K562 (cell line): ENCODE measurements around the gene MLLT11. TPM values are rescaled to one million over a fixed set of nuclear protein-coding genes. Genes with fewer than 3 reads are reported as not detected.

Source experiments
- ATAC-seq: fragments of 200-7000 bp; cut with Tn5 transposase; 3 replicates; pipeline ENCODE4 v1.9.1; 2020; ENCODE audit warnings: moderate library complexity
- BruUV-seq: library from RNA; stranded (reverse); fragments of 400-500 nt; replicated peaks from 2 replicates; lab custom pipeline; 2021; lab: Mats Ljungman, UMichigan
- CTCF ChIA-PET: fragments of 300-600 bp; formaldehyde crosslinking; extraction: SDS; loops from one replicate; lab custom pipeline; 2021; ENCODE audit warnings: low intra/inter-chr PET ratio; lab: Yijun Ruan, JAX
- POLR2A ChIA-PET: fragments of 300-600, 350-650 bp; sonication (Branson Sonifier 250); formaldehyde crosslinking; extraction: SDS; loops from one replicate; lab custom pipeline; 2021; ENCODE audit warnings: antibody characterized with exemption, inconsistent platforms; lab: Yijun Ruan, JAX
- DNase-seq, 4 experiments: peaks; one replicate each; pipeline versions ENCODE4 v3.0.0 to v3.0.0-alpha.2; 2011 to 2018; ENCODE audit warnings: low spot score in 3 of 4, mixed read lengths in 3 of 4; ENCODE audit errors: extremely low read depth in 1 of 4
- FAIRE-seq: peaks from 2 replicates; lab custom pipeline; 2011; peaks lifted over from hg19 to GRCh38; lab: Jason Lieb, UNC
- H2AFZ ChIP-seq: 2 replicates; pipeline ENCODE4 v1.6.0; 2011; ENCODE audit warnings: low read depth, low read length, control low read depth, inconsistent platforms
- H3K27ac ChIP-seq: fragments of 200-600 bp; 3 replicates; pipeline ENCODE4 v1.8.0; 2011; ENCODE audit warnings: low read depth, mild to moderate bottlenecking, control low read depth, inconsistent platforms, low read length, moderate library complexity, mixed read lengths; ENCODE audit errors: extremely low read depth
- H3K27me3 ChIP-seq, 2 experiments: fragments of 300-600 bp in 1 of 2; 2 replicates in 1 of 2; 3 replicates in 1 of 2; pipeline versions ENCODE4 v1.6.0 to v1.8.0; 2011; ENCODE audit warnings: inconsistent platforms in 2 of 2, low read length in 2 of 2, mild to moderate bottlenecking in 1 of 2, mixed read lengths in 1 of 2, moderate library complexity in 1 of 2; ENCODE audit not compliant: control insufficient read depth in 2 of 2, insufficient read depth in 2 of 2
- H3K36me3 ChIP-seq: fragments of 300-600 bp; 3 replicates; pipeline ENCODE4 v1.8.0; 2011; ENCODE audit warnings: mild to moderate bottlenecking, low read length, inconsistent platforms; ENCODE audit not compliant: control insufficient read depth, insufficient read depth
- H3K4me1 ChIP-seq, 2 experiments: fragments of 200-600 bp in 1 of 2; replicated peaks in 1 of 2; 2 replicates in 1 of 2; 3 replicates in 1 of 2; pipeline versions ENCODE4 v1.5.1 to v1.8.0; 2011; ENCODE audit warnings: inconsistent platforms in 2 of 2, low read length in 2 of 2, mild to moderate bottlenecking in 1 of 2, mixed read lengths in 1 of 2, moderate library complexity in 1 of 2; ENCODE audit not compliant: control insufficient read depth in 2 of 2, insufficient read depth in 2 of 2
- H3K4me2 ChIP-seq: 2 replicates; pipeline ENCODE4 v1.6.1; 2011; ENCODE audit warnings: low read length, control low read depth, inconsistent platforms, mixed read lengths; ENCODE audit not compliant: insufficient read depth
- H3K4me3 ChIP-seq: fragments of 200-600 bp; sonication (generic), shearing (Covaris generic); 2 replicates; pipeline ENCODE4 v1.5.1; 2016; ENCODE audit warnings: control low read depth, inconsistent platforms
- H3K79me2 ChIP-seq: fragments of 200-600 bp; 3 replicates; pipeline ENCODE4 v1.8.0; 2011; ENCODE audit warnings: low read length, inconsistent platforms; ENCODE audit not compliant: control insufficient read depth, insufficient read depth
- H3K9ac ChIP-seq, 2 experiments: 2 replicates each; pipeline versions ENCODE4 v1.6.0 to v1.6.1; 2011; ENCODE audit warnings: low read depth in 2 of 2, low read length in 2 of 2, control low read depth in 1 of 2, inconsistent platforms in 1 of 2, mild to moderate bottlenecking in 1 of 2, mixed read lengths in 1 of 2; ENCODE audit not compliant: insufficient read depth in 1 of 2
- H3K9me1 ChIP-seq: one replicate; pipeline ENCODE4 v1.6.0; 2011; ENCODE audit warnings: inconsistent platforms, mild to moderate bottlenecking, low read length, moderate library complexity; ENCODE audit not compliant: control insufficient read depth, insufficient read depth
- H3K9me3 ChIP-seq: replicated peaks from 2 replicates; pipeline ENCODE4 v1.5.1; 2011; ENCODE audit warnings: low read depth, low read length, inconsistent platforms; ENCODE audit not compliant: control insufficient read depth, insufficient read depth
- H4K20me1 ChIP-seq: replicated peaks from 2 replicates; pipeline ENCODE4 v1.6.1; 2011; ENCODE audit warnings: low read length, inconsistent platforms, mixed read lengths; ENCODE audit not compliant: control insufficient read depth, insufficient read depth
- BCOR ChIP-seq: fragments of 450-650 bp; IDR thresholded peaks from 2 replicates; pipeline ENCODE4 v1.6.1; 2016
- E2F1 ChIP-seq: sonication (generic); formaldehyde crosslinking; IDR thresholded peaks from 2 replicates; pipeline ENCODE4 v1.8.1; 2023; ENCODE audit warnings: mild to moderate bottlenecking, missing genetic modification reagents, moderate library complexity
- FOXJ2 ChIP-seq: fragments of 200-800 bp; sonication (Bioruptor generic); IDR thresholded peaks from 2 replicates; pipeline ENCODE4 v1.6.1; 2016; ENCODE audit warnings: missing genetic modification characterization, missing compliant biosample characterization
- GABPA ChIP-seq: fragments of 200-800 bp; sonication (Bioruptor generic); conservative IDR thresholded peaks from 2 replicates; pipeline ENCODE4 v1.6.1; 2016; ENCODE audit warnings: low read depth, missing genetic modification characterization, missing compliant biosample characterization
- HDAC1 ChIP-seq, 2 experiments: fragments of 450-650 bp; IDR thresholded peaks; 2 replicates each; pipeline ENCODE4 v1.6.1; 2016 to 2017; ENCODE audit warnings: inconsistent platforms in 1 of 2, mild to moderate bottlenecking in 1 of 2, moderate library complexity in 1 of 2
- POLR2H ChIP-seq: IDR thresholded peaks from 2 replicates; pipeline ENCODE4 v1.6.1; 2016; ENCODE audit warnings: missing genetic modification characterization, low read depth, mild to moderate bottlenecking, control low read depth, missing compliant biosample characterization, moderate library complexity
- PRDM10 ChIP-seq: fragments of 450-650 bp; IDR thresholded peaks from 2 replicates; pipeline ENCODE4 v1.6.1; 2018; ENCODE audit not compliant: partially characterized antibody
- RBM25 ChIP-seq: fragments of 200-400 bp; formaldehyde crosslinking; IDR thresholded peaks from 2 replicates; pipeline ENCODE4 v1.6.1; 2018; ENCODE audit warnings: low read length, low read depth, moderate library complexity; ENCODE audit not compliant: severe bottlenecking
- SAP30 ChIP-seq: fragments of 200-600 bp; sonication (generic); IDR thresholded peaks from 2 replicates; pipeline ENCODE4 v1.6.1; 2012; ENCODE audit warnings: borderline replicate concordance, low read depth, mild to moderate bottlenecking, moderate library complexity, low read length, control low read depth, inconsistent platforms; ENCODE audit not compliant: insufficient read depth, poor library complexity, severe bottlenecking
- ZC3H8 ChIP-seq: fragments of 450-650 bp; IDR thresholded peaks from 2 replicates; pipeline ENCODE4 v1.6.1; 2017
- WGBS: fragments of 100-300 bp; shearing (Covaris generic); methylation state at CpG from one replicate; pipeline ENCODE4 v1.1.6; 2016; ENCODE audit warnings: low coverage, mixed read lengths; ENCODE audit not compliant: insufficient coverage; ENCODE audit errors: missing lambda C conversion rate; 5-methylcytosine and 5-hydroxymethylcytosine counted together
- in situ Hi-C: fragments of 300-500 bp; cut with MboI; formaldehyde crosslinking; loops from 4 replicates; pipeline ENCODE4 v1.15.0; 2018; ENCODE audit warnings: inconsistent platforms, mixed read lengths
- intact Hi-C: fragments of 100-400 bp; cut with micrococcal nuclease; formaldehyde crosslinking; loops from 2 replicates; pipeline ENCODE4 v1.14.2; 2022
- polyA plus RNA-seq, 8 experiments: library from polyadenylated mRNA; depleted of rRNA in 4 of 8; stranded (reverse) in 5 of 8; unstranded in 3 of 8; fragments of >200 nt; fragmentation: Nextera tagmentation in 2 of 8; fragmentation: Illumina TruSeq in 1 of 8; extraction: Ambion mirVana in 2 of 8; extraction: Trizol in 1 of 8; gene quantifications; 2 replicates each; pipeline versions ENCODE4 v1.2.1 to v1.2.3, GENCODE V29; 2011 to 2014; ENCODE audit warnings: inconsistent platforms in 1 of 8, missing spikeins in 1 of 8
- total RNA-seq, 7 experiments: library from RNA; depleted of rRNA in 6 of 7; stranded (reverse); fragments of >200 nt in 6 of 7; fragmentation: Illumina TruSeq in 2 of 7; extraction: Trizol in 2 of 7; gene quantifications; 2 replicates each; pipeline versions ENCODE4 v1.2.1 to v1.2.3, GENCODE V29; 2011 to 2021; ENCODE audit warnings: low replicate concordance in 1 of 7

Gene MLLT11
- total and polyA plus RNA-seq, 9 of the 15 experiments (the other 6 are each of a cell fraction or from before 2014, with no cell fraction given): 12.1 to 91.0 (median 22.0) TPM

GRCh38 chr1:151012684-151013471 is 47.3 kb upstream of the MLLT11 start:
- CTCF ChIA-PET: no interaction called here
- in situ Hi-C loops (no loop called here), intact Hi-C loops (no loop called here)
- Histone ChIP-seq H3K4me3 (no peak overlapping the region), H3K27me3 (no peaks in the 10 kb centered on the region), H3K9me1 (no peaks in the 10 kb centered on the region), H3K9ac (peak overlapping the region; percentile 21 to 41; a peak in 2 of 4 replicates), H3K27ac (peak overlapping the region; percentile 65; the same call in 2 of the 3 replicates), H2AFZ (peak overlapping the region; percentile 53; the same call in 1 of the 2 replicates), H3K4me2 (peak overlapping the region; percentile 59; the same call in 1 of the 2 replicates), H3K36me3 (peaks cover 27% of the 10 kb centered on the region), H4K20me1 (no peaks in the 10 kb centered on the region), H3K79me2 (peaks cover 48% of the 10 kb centered on the region), H3K4me1 (peaks cover 24 to 35% of the 10 kb centered on the region in 2 experiments), H3K9me3 (no peaks in the 10 kb centered on the region)
- no TSS peak for BruUV-seq
- POLR2A ChIA-PET: interaction anchor here (1.3 to 1.5 kb wide), 3 partner anchors 10 to 45 kb away, joined by 4 read pairs; no protein-coding TSS in a partner anchor
- TF ChIP-seq HDAC1 (IDR thresholded peaks at IDR 0.05): no peak
- peak; percentile 85 for TF ChIP-seq PRDM10
- no peak for TF ChIP-seq GABPA (tag)
- no peak for TF ChIP-seq POLR2H (tag)
- TF ChIP-seq RBM25: peak; percentile 7
- TF ChIP-seq ZC3H8: no peak
- TF ChIP-seq SAP30: no peak
- TF ChIP-seq E2F1 (CRISPR knock-in tag): no peak
- TF ChIP-seq FOXJ2: no peak
- peak; percentile 54; the same call in 1 of the 2 replicates for TF ChIP-seq BCOR
- 83% methylated on average over 14 of the region's 14 CpGs for WGBS
- DNase-seq (no peak), FAIRE-seq (no peak), ATAC-seq (no peak)
